GM12878 (cell line): ENCODE measurements around the gene NECTIN1. TPM values are rescaled to one million over a fixed set of nuclear protein-coding genes. Genes with fewer than 3 reads are reported as not detected.

Experiments used
- ATAC-seq: fragments of 200-7000 bp; cut with Tn5 transposase; 3 replicates; pipeline ENCODE4 v1.9.1; 2020; ENCODE audit warnings: mild to moderate bottlenecking, moderate library complexity
- BruUV-seq: library from RNA; stranded (reverse); fragments of 400-500 nt; replicated peaks from 2 replicates; lab custom pipeline; 2021; lab: Mats Ljungman, UMichigan
- CTCF ChIA-PET: fragments of 300-600 bp; sonication (Branson Sonifier 250); formaldehyde crosslinking; extraction: SDS; loops from one replicate; lab custom pipeline; 2021; ENCODE audit warnings: inconsistent platforms; lab: Yijun Ruan, JAX
- POLR2A ChIA-PET: fragments of 350-600 bp; formaldehyde crosslinking; extraction: SDS; loops from one replicate; lab custom pipeline; 2021; ENCODE audit warnings: inconsistent platforms; lab: Charles Lee
- RAD21 ChIA-PET: fragments of 300-600 bp; sonication (Branson Sonifier 250); formaldehyde crosslinking; loops from one replicate; lab custom pipeline; 2023; ENCODE audit warnings: antibody characterized with exemption; ENCODE audit not compliant: unreplicated experiment; lab: Charles Lee
- SMC1A ChIA-PET: fragments of 300-600 bp; sonication (Branson Sonifier 250); formaldehyde crosslinking; loops from one replicate; lab custom pipeline; 2023; ENCODE audit not compliant: unreplicated experiment, uncharacterized antibody; lab: Charles Lee
- DNase-seq: peaks from one replicate; pipeline ENCODE4 v3.0.0-alpha.2; 2011; ENCODE audit warnings: low read depth, low spot score
- FAIRE-seq: peaks from 3 replicates; lab custom pipeline; 2011; peaks lifted over from hg19 to GRCh38; lab: Jason Lieb, UNC
- H2AFZ ChIP-seq: 2 replicates; pipeline ENCODE4 v1.6.0; 2011; ENCODE audit warnings: low read depth, low read length, control low read depth; ENCODE audit not compliant: control insufficient read depth
- H3K27ac ChIP-seq: 2 replicates; pipeline ENCODE4 v1.5.1; 2011; ENCODE audit warnings: control low read depth; ENCODE audit not compliant: control insufficient read depth, insufficient read depth
- H3K27me3 ChIP-seq, 2 experiments: replicated peaks in 1 of 2; 2 replicates each; pipeline versions ENCODE4 v1.6.0 to v1.6.1; 2011; ENCODE audit warnings: low read length in 1 of 2; ENCODE audit not compliant: control insufficient read depth in 2 of 2, insufficient read depth in 2 of 2
- H3K36me3 ChIP-seq, 2 experiments: 2 replicates each; pipeline ENCODE4 v1.5.1; 2011; ENCODE audit warnings: low read length in 1 of 2; ENCODE audit not compliant: control insufficient read depth in 2 of 2, insufficient read depth in 2 of 2
- H3K4me1 ChIP-seq: 2 replicates; pipeline ENCODE4 v1.6.1; 2011; ENCODE audit warnings: mild to moderate bottlenecking, low read length, moderate library complexity, mixed read lengths; ENCODE audit not compliant: control insufficient read depth, insufficient read depth
- H3K4me2 ChIP-seq: 2 replicates; pipeline ENCODE4 v1.6.0; 2011; ENCODE audit warnings: control low read depth; ENCODE audit not compliant: control insufficient read depth, insufficient read depth
- H3K4me3 ChIP-seq: fragments of 200-600 bp; sonication (generic); 2 replicates; pipeline ENCODE4 v1.5.1; 2016
- H3K79me2 ChIP-seq: 2 replicates; pipeline ENCODE4 v1.6.0; 2011; ENCODE audit warnings: low read length; ENCODE audit not compliant: control insufficient read depth, insufficient read depth
- H3K9ac ChIP-seq: 2 replicates; pipeline ENCODE4 v1.8.0; 2011; ENCODE audit warnings: low read length, control low read depth, mixed read lengths; ENCODE audit not compliant: control insufficient read depth, insufficient read depth
- H3K9me3 ChIP-seq: replicated peaks from 3 replicates; pipeline ENCODE4 v1.5.1; 2011; ENCODE audit warnings: mild to moderate bottlenecking, low read length; ENCODE audit not compliant: control insufficient read depth, insufficient read depth
- H4K20me1 ChIP-seq: 2 replicates; pipeline ENCODE4 v1.6.0; 2011; ENCODE audit not compliant: control insufficient read depth, insufficient read depth
- BCL11A ChIP-seq: IDR thresholded peaks from 2 replicates; pipeline ENCODE4 v1.6.1; 2011; ENCODE audit warnings: low read depth, low read length
- MEF2B ChIP-seq: fragments of 450-650 bp; IDR thresholded peaks from 2 replicates; pipeline ENCODE4 v1.6.1; 2018; ENCODE audit warnings: mild to moderate bottlenecking, moderate library complexity; ENCODE audit not compliant: partially characterized antibody, poor library complexity, severe bottlenecking
- RELB ChIP-seq: fragments of 450-650 bp; IDR thresholded peaks from 2 replicates; pipeline ENCODE4 v1.6.1; 2017; ENCODE audit warnings: low read depth, mild to moderate bottlenecking, moderate library complexity
- SMAD5 ChIP-seq: IDR thresholded peaks from 2 replicates; pipeline ENCODE4 v1.6.1; 2016; ENCODE audit warnings: antibody characterized with exemption, low read depth
- STAT3 ChIP-seq: IDR thresholded peaks from 2 replicates; pipeline ENCODE4 v1.6.1; 2011; ENCODE audit warnings: low read depth, low read length, improper control_type of control experiment
- WGBS: methylation state at CpG from one replicate; pipeline ENCODE4 v1.1.6; 2016; ENCODE audit warnings: low lambda C conversion rate; ENCODE audit not compliant: insufficient replicate concordance, insufficient coverage; ENCODE audit errors: missing lambda C conversion rate; 5-methylcytosine and 5-hydroxymethylcytosine counted together
- in situ Hi-C: fragments of 300-500 bp; cut with MboI; formaldehyde crosslinking; loops from 9 replicates; pipeline ENCODE4 v1.14.3; 2018; ENCODE audit warnings: mixed read lengths
- intact Hi-C: fragments of 100-400 bp; cut with micrococcal nuclease; formaldehyde crosslinking; loops from one replicate; pipeline ENCODE4 v1.14.2; 2022; ENCODE audit not compliant: unreplicated experiment
- polyA plus RNA-seq, 11 experiments: library from polyadenylated mRNA; depleted of rRNA in 4 of 11; unstranded in 6 of 11; stranded (reverse) in 5 of 11; fragments of >200 nt; fragmentation: Nextera tagmentation in 4 of 11; fragmentation: Illumina TruSeq in 1 of 11; extraction: Ambion mirVana in 4 of 11; extraction: Trizol in 1 of 11; gene quantifications; 1 replicate in 1 of 11; 2 replicates in 10 of 11; pipeline versions ENCODE4 v1.2.1 to v1.2.3, GENCODE V29; 2011 to 2016; ENCODE audit warnings: inconsistent platforms in 2 of 11, missing spikeins in 2 of 11, low read depth in 1 of 11
- total RNA-seq, 4 experiments: library from RNA; depleted of rRNA in 3 of 4; stranded (reverse); fragments of >200 nt in 3 of 4; fragmentation: Illumina TruSeq in 1 of 4; extraction: Trizol in 1 of 4; gene quantifications; 2 replicates each; pipeline versions ENCODE4 v1.2.1 to v1.2.3, GENCODE V29; 2013 to 2021

The NECTIN1 gene
- total and polyA plus RNA-seq, 10 of the 15 experiments (the other 5 are each of a cell fraction or from before 2014, with no cell fraction given), result 0.97 to 9.2 (median 2.3) TPM

GRCh38 chr11:119644502-119644901, 84.5 kb downstream of the NECTIN1 start:
- no peak overlapping the region for H3K9ac ChIP-seq
- H3K9me3 ChIP-seq, result no peaks in the 10 kb centered on the region
- no peaks in the 10 kb centered on the region for H3K36me3 ChIP-seq
- no peak overlapping the region for H3K4me3 ChIP-seq
- ChIA-PET POLR2A (no interaction called here), CTCF (interaction anchor here (0.5 to 3.2 kb wide), 5 partner anchors 13 to 480 kb away, joined by 3 to 12 read pairs (median 3); partner anchors contain the start of gene NECTIN1), SMC1A (no interaction called here), RAD21 (interaction anchor here (4.2 kb wide), 1 partner anchor 85 kb away, joined by 12 read pairs; the partner anchor contains the start of gene NECTIN1)
- FAIRE-seq (no peak), DNase-seq (no peak), ATAC-seq (no peak)
- intact Hi-C loops, result no loop called here
- no peak overlapping the region for H3K27ac ChIP-seq
- WGBS, result 17% methylated on average over 7 of the region's 7 CpGs
- no TSS peak for BruUV-seq
- no peak overlapping the region for H3K4me2 ChIP-seq
- H3K27me3 ChIP-seq, result peaks cover 3% of the 10 kb centered on the region in 2 experiments; a peak in 3 of 4 replicates
- TF ChIP-seq SMAD5 (no peak), RELB (no peak), MEF2B (no peak)
- no peak overlapping the region for H2AFZ ChIP-seq
- no peaks in the 10 kb centered on the region for H3K4me1 ChIP-seq
- no peaks in the 10 kb centered on the region for H4K20me1 ChIP-seq
- in situ Hi-C loops, result no loop called here
- H3K79me2 ChIP-seq, result no peaks in the 10 kb centered on the region

DNA sequence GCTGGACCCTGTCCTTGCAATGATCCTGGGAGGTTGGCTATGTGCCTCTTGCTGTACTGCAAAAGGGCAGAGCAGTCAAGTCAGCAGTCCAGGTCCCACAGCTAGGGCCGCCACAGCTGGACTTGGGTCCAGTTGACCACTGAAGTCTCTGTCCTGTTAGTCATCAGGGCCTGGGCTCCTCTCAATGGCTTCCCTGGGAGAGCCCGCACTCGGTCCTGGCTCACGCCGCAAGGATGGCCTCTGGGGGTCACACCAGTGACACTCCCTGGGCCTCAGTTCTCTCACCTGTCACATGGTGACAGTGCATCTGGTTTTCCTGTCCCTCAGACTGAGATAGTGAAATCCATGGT, 85.1 kb downstream of the NECTIN1 start:
- ChIA-PET SMC1A (no interaction called here), POLR2A (no interaction called here), RAD21 (interaction anchor here (4.2 kb wide), 1 partner anchor 86 kb away, joined by 12 read pairs; the partner anchor contains the start of gene NECTIN1), CTCF (interaction anchor here (3.2 kb wide), 1 partner anchor 464 kb away, joined by 12 read pairs; no protein-coding TSS in a partner anchor)
- Histone ChIP-seq H3K4me2 (no peak overlapping the region), H3K27me3 (peaks cover 3% of the 10 kb centered on the region in 2 experiments; a peak in 3 of 4 replicates), H2AFZ (no peak overlapping the region), H3K4me1 (no peaks in the 10 kb centered on the region), H3K36me3 (no peaks in the 10 kb centered on the region), H3K4me3 (no peak overlapping the region), H4K20me1 (no peaks in the 10 kb centered on the region), H3K27ac (no peak overlapping the region), H3K9me3 (no peaks in the 10 kb centered on the region), H3K9ac (no peak overlapping the region), H3K79me2 (no peaks in the 10 kb centered on the region)
- in situ Hi-C loops (no loop called here), intact Hi-C loops (no loop called here)
- ATAC-seq, result no peak
- no TSS peak for BruUV-seq
- TF ChIP-seq STAT3 (no peak), BCL11A (no peak)
- 72% methylated on average over 5 of the region's 5 CpGs for WGBS
- DNase-seq, result no peak
- FAIRE-seq, result no peak
